SJCRH30 (cell line): Measurements from ENCODE around the gene SEMA6A. TPM values are rescaled to one million over a fixed set of nuclear protein-coding genes. Genes with fewer than 3 reads are reported as not detected.

ENCODE experiments used
- DNase-seq, 2 experiments: peaks; one replicate each; pipeline ENCODE4 v3.0.0-alpha.2; 2015 to 2020
- H3K27ac ChIP-seq: fragments of 250-450 bp; sonication (Bioruptor Pico); 2 replicates; pipeline ENCODE4 v1.5.1; 2020; ENCODE audit warnings: mild to moderate bottlenecking, moderate library complexity
- H3K27me3 ChIP-seq: fragments of 250-450 bp; sonication (Bioruptor Pico); 2 replicates; pipeline ENCODE4 v1.5.1; 2020; ENCODE audit warnings: mild to moderate bottlenecking, moderate library complexity
- H3K36me3 ChIP-seq: fragments of 250-450 bp; sonication (Bioruptor Pico); 2 replicates; pipeline ENCODE4 v1.5.1; 2020; ENCODE audit warnings: mild to moderate bottlenecking, moderate library complexity
- H3K4me1 ChIP-seq: fragments of 250-450 bp; sonication (Bioruptor Pico); 2 replicates; pipeline ENCODE4 v1.5.1; 2020; ENCODE audit warnings: mild to moderate bottlenecking, moderate library complexity
- H3K4me3 ChIP-seq: fragments of 250-450 bp; sonication (Bioruptor Pico); 2 replicates; pipeline ENCODE4 v1.5.1; 2020; ENCODE audit warnings: mild to moderate bottlenecking, moderate library complexity
- H3K9me3 ChIP-seq: fragments of 250-450 bp; sonication (Bioruptor Pico); replicated peaks from 2 replicates; pipeline ENCODE4 v1.5.1; 2020; ENCODE audit warnings: mild to moderate bottlenecking, moderate library complexity
- total RNA-seq: library from RNA; depleted of rRNA; stranded (reverse); fragments of >200 nt; shearing (Covaris generic); gene quantifications from 2 replicates; pipeline ENCODE4 v1.2.3, GENCODE V29; 2014

SEMA6A gene
- total RNA-seq, 1 experiment from 2014 or later = 63.2 TPM

- Histone ChIP-seq H3K4me3 (no peak overlapping the region), H3K27me3 (no peaks in the 10 kb centered on the region), H3K9me3 (no peaks in the 10 kb centered on the region), H3K36me3 (0 out of 2 replicates have a peak, but pooled peaks cover 3% of the 10 kb centered on the region), H3K27ac (no peak overlapping the region), H3K4me1 (peaks cover 21% of the 10 kb centered on the region)
- DNase-seq = no peak
Measured at GRCh38 chr5:116583085-116583861, 8.7 kb upstream of the SEMA6A start.

GRCh38 chr5:116581910-116582309, 7.3 kb upstream of the SEMA6A start:
- Histone ChIP-seq H3K27me3 (no peaks in the 10 kb centered on the region), H3K4me1 (peaks cover 25% of the 10 kb centered on the region), H3K4me3 (no peak overlapping the region), H3K27ac (no peak overlapping the region), H3K9me3 (no peaks in the 10 kb centered on the region), H3K36me3 (no peaks in the 10 kb centered on the region)
- no peak for DNase-seq

- Histone ChIP-seq H3K9me3 (peaks cover 4% of the 10 kb centered on the region; the same call in 1 of the 2 replicates), H3K27me3 (no peaks in the 10 kb centered on the region), H3K4me1 (peaks cover 20% of the 10 kb centered on the region), H3K36me3 (no peaks in the 10 kb centered on the region), H3K4me3 (peak overlapping the region; percentile 24), H3K27ac (peak overlapping the region; percentile 86)
- DNase-seq = peak in 1 of 2 experiments; percentile 23
Measured at GRCh38 chr5:116579144-116579543, 4.5 kb upstream of the SEMA6A start.

GRCh38 chr5:116578676-116579075, 4.1 kb upstream of the SEMA6A start:
- H3K4me3 ChIP-seq = peak overlapping the region; percentile 24

GRCh38 chr5:116577064-116577788, 2.6 kb upstream of the SEMA6A start:
- peaks cover 4% of the 10 kb centered on the region; the same call in 1 of the 2 replicates for H3K9me3 ChIP-seq
- no peaks in the 10 kb centered on the region for H3K27me3 ChIP-seq
- peaks cover 17% of the 10 kb centered on the region for H3K4me1 ChIP-seq
- H3K4me3 ChIP-seq = no peak overlapping the region
- no peak overlapping the region for H3K27ac ChIP-seq
- peak; percentile 10 to 46 for DNase-seq
- no peaks in the 10 kb centered on the region for H3K36me3 ChIP-seq

More at GRCh38 chr5:116578676-116579075, 4.1 kb upstream of the SEMA6A start:
- no peaks in the 10 kb centered on the region for H3K27me3 ChIP-seq
- no peaks in the 10 kb centered on the region for H3K36me3 ChIP-seq
- peaks cover 4% of the 10 kb centered on the region; the same call in 1 of the 2 replicates for H3K9me3 ChIP-seq
- peak overlapping the region; percentile 86 for H3K27ac ChIP-seq
- peaks cover 20% of the 10 kb centered on the region for H3K4me1 ChIP-seq
- DNase-seq = peak; percentile 69 to 92

GRCh38 chr5:116576053-116576713, 1.6 kb upstream of the SEMA6A start:
- H3K36me3 ChIP-seq = no peaks in the 10 kb centered on the region
- DNase-seq = no peak
- no peaks in the 10 kb centered on the region for H3K27me3 ChIP-seq
- no peak overlapping the region for H3K4me3 ChIP-seq
- no peak overlapping the region for H3K27ac ChIP-seq
- H3K9me3 ChIP-seq = peaks cover 4% of the 10 kb centered on the region; the same call in 1 of the 2 replicates
- H3K4me1 ChIP-seq = peaks cover 19% of the 10 kb centered on the region

- no peak for DNase-seq
- Histone ChIP-seq H3K4me1 (peaks cover 26% of the 10 kb centered on the region), H3K36me3 (peaks cover 2% of the 10 kb centered on the region; the same call in 1 of the 2 replicates), H3K27ac (no peak overlapping the region), H3K27me3 (no peaks in the 10 kb centered on the region), H3K9me3 (peaks cover 4% of the 10 kb centered on the region; the same call in 1 of the 2 replicates), H3K4me3 (peak overlapping the region; percentile 86)
Measured at GRCh38 chr5:116575326-116576052, 866 bp upstream of the SEMA6A start.

GRCh38 chr5:116573702-116574366, 789 bp downstream of the SEMA6A start:
- H3K27me3 ChIP-seq = no peaks in the 10 kb centered on the region

GRCh38 chr5:116573279-116573701, 1.3 kb downstream of the SEMA6A start:
- Histone ChIP-seq H3K4me3 (peak overlapping the region; percentile 86), H3K27me3 (no peaks in the 10 kb centered on the region), H3K9me3 (peaks cover 4% of the 10 kb centered on the region; the same call in 1 of the 2 replicates), H3K36me3 (peaks cover 7% of the 10 kb centered on the region; the same call in 1 of the 2 replicates), H3K27ac (peak overlapping the region; percentile 90), H3K4me1 (peaks cover 17% of the 10 kb centered on the region)
- peak; percentile 69 to 78 for DNase-seq

More at GRCh38 chr5:116573702-116574366, 789 bp downstream of the SEMA6A start:
- Histone ChIP-seq H3K4me1 (peaks cover 21% of the 10 kb centered on the region), H3K4me3 (peak overlapping the region; percentile 86), H3K36me3 (peaks cover 7% of the 10 kb centered on the region; the same call in 1 of the 2 replicates), H3K27ac (peak overlapping the region; percentile 90), H3K9me3 (peaks cover 4% of the 10 kb centered on the region; the same call in 1 of the 2 replicates)
- peak; percentile 54 to 65 for DNase-seq

- peaks cover 12% of the 10 kb centered on the region for H3K4me1 ChIP-seq
- DNase-seq = peak; percentile 79 to 83
- H3K9me3 ChIP-seq = peaks cover 4% of the 10 kb centered on the region; the same call in 1 of the 2 replicates
- H3K36me3 ChIP-seq = peaks cover 12% of the 10 kb centered on the region
- no peaks in the 10 kb centered on the region for H3K27me3 ChIP-seq
- peak overlapping the region; percentile 86 for H3K4me3 ChIP-seq
- peak overlapping the region; percentile 90 for H3K27ac ChIP-seq
Measured at GRCh38 chr5:116572350-116573278, 2.0 kb downstream of the SEMA6A start.

- peak; percentile 65 to 76 for DNase-seq
- Histone ChIP-seq H3K4me1 (peaks cover 12% of the 10 kb centered on the region), H3K27ac (peak overlapping the region; percentile 90), H3K36me3 (peaks cover 20% of the 10 kb centered on the region), H3K27me3 (no peaks in the 10 kb centered on the region), H3K9me3 (peaks cover 4% of the 10 kb centered on the region; the same call in 1 of the 2 replicates), H3K4me3 (peak overlapping the region; percentile 86)
Measured at GRCh38 chr5:116571568-116572349, 2.9 kb downstream of the SEMA6A start.

GRCh38 chr5:116569999-116570398, 4.6 kb downstream of the SEMA6A start:
- H3K27me3 ChIP-seq = no peaks in the 10 kb centered on the region
- no peak overlapping the region for H3K4me3 ChIP-seq
- peaks cover 14% of the 10 kb centered on the region for H3K4me1 ChIP-seq
- DNase-seq = peak; percentile 11 to 42
- no peak overlapping the region for H3K27ac ChIP-seq
- peaks cover 31% of the 10 kb centered on the region for H3K36me3 ChIP-seq
- no peaks in the 10 kb centered on the region for H3K9me3 ChIP-seq
